Nephron progenitor cell (in vitro differentiated cells): ENCODE measurements around the gene SIRPG.

Experiments
- DNase-seq: peaks from one replicate; pipeline ENCODE4 v3.0.0; 2021
- H3K27ac Mint-ChIP-seq: 2 replicates; pipeline ENCODE4 v1.8.0; 2021; ENCODE audit warnings: mild to moderate bottlenecking, moderate library complexity, mixed read lengths
- H3K27me3 Mint-ChIP-seq: 2 replicates; pipeline ENCODE4 v1.8.0; 2021; ENCODE audit warnings: mild to moderate bottlenecking, low read depth, mixed read lengths; ENCODE audit not compliant: poor library complexity
- H3K36me3 Mint-ChIP-seq: 2 replicates; pipeline ENCODE4 v1.8.0; 2021; ENCODE audit warnings: low read depth, mixed read lengths
- H3K4me1 Mint-ChIP-seq: 2 replicates; pipeline ENCODE4 v1.8.0; 2021; ENCODE audit warnings: mixed read lengths
- H3K4me3 Mint-ChIP-seq: 2 replicates; pipeline ENCODE4 v1.8.0; 2021; ENCODE audit warnings: mild to moderate bottlenecking, moderate library complexity, mixed read lengths
- H3K9me3 Mint-ChIP-seq: 2 replicates; pipeline ENCODE4 v1.8.0; 2021; ENCODE audit warnings: mild to moderate bottlenecking, moderate library complexity, mixed read lengths
- CTCF ChIP-seq: fragments of 200-600 bp; sonication (generic); IDR thresholded peaks from 2 replicates; pipeline ENCODE4 v1.5.0; 2021; ENCODE audit warnings: antibody characterized with exemption

Gene SIRPG

DNA sequence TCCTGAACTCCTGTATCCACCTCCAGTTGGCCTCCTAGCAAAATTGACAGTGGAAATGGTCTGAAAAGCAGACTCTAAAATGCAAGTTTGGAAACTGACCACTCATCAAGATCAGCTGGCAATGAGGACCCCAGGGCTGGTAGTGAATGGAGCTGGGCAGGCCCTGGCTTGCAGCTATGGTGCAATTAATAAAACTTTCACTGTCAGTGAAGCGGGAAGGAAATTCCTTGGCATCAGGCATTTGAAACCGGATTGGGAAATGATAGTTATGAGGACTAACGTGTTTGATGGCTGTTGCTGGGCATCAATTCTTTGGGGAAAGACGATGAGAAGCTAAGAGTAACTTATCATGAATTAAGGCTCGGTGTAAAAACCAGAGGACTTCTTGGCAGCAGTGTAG, 56.8 kb downstream of the SIRPG start:
- Mint-ChIP-seq H3K27ac (no peak overlapping the region), H3K9me3 (no peaks in the 10 kb centered on the region), H3K36me3 (no peaks in the 10 kb centered on the region), H3K4me1 (no peaks in the 10 kb centered on the region), H3K27me3 (no peaks in the 10 kb centered on the region), H3K4me3 (no peak overlapping the region)
- TF ChIP-seq CTCF, result no peak
- DNase-seq, result no peak

GRCh38 chr20:1595333-1595732, 62.2 kb downstream of the SIRPG start:
- no peak overlapping the region for H3K4me3 Mint-ChIP-seq
- no peak overlapping the region for H3K27ac Mint-ChIP-seq
- TF ChIP-seq CTCF, result no peak
- H3K4me1 Mint-ChIP-seq, result no peaks in the 10 kb centered on the region
- H3K9me3 Mint-ChIP-seq, result no peaks in the 10 kb centered on the region
- H3K27me3 Mint-ChIP-seq, result no peaks in the 10 kb centered on the region
- H3K36me3 Mint-ChIP-seq, result no peaks in the 10 kb centered on the region
- no peak for DNase-seq

DNA sequence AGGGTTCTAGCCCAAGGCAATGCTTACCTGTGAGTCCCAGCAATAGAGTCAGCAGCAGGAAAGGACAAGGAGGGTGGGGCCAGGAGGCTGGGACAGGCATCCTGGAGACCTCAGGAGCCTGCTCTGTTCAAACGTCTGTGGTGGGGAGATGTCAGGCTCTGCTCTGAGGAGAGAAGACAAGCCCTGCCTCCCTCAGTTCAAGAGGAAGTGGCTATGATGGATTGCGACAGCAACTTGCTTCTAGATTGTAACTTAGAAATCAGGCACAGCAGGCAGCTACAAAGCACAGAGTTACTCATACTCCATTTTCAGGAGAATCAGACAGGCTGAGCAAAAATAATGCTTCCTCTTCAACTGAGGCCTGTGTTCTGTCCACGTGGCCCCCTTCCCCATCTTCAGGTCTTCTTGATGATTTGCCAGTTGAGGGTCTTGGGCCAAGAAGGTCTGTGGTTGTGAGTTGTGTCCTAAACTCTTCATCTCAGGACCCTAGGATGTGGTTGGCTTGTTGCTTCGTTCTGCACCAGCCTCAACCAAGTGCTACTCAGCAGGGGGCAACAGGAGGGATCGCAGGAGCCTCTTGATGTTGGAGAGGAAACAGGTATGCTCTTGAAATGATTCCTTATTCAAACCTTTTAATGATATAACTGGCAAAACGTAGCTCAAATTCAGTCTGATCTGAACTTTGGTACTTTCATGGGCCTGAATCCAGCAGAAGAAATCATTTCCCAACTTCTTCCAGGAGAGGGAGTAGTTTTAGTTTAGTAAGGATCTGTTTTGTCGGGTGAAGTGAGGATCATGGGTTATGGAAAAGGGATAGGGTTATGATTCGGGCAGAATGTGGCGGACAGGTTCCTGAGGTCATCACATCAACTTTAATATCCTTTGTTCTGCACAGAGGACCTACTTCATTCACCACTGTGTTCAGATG, 68.8 kb downstream of the SIRPG start:
- DNase-seq, result no peak
- H3K9me3 Mint-ChIP-seq, result no peaks in the 10 kb centered on the region
- TF ChIP-seq CTCF, result no peak
- no peaks in the 10 kb centered on the region for H3K36me3 Mint-ChIP-seq
- H3K4me1 Mint-ChIP-seq, result no peaks in the 10 kb centered on the region
- H3K27ac Mint-ChIP-seq, result no peak overlapping the region
- no peak overlapping the region for H3K4me3 Mint-ChIP-seq
- H3K27me3 Mint-ChIP-seq, result no peaks in the 10 kb centered on the region

GRCh38 chr20:1587781-1588532, 69.6 kb downstream of the SIRPG start:
- Mint-ChIP-seq H3K4me1 (no peaks in the 10 kb centered on the region), H3K4me3 (no peak overlapping the region), H3K27ac (no peak overlapping the region), H3K9me3 (no peaks in the 10 kb centered on the region), H3K36me3 (no peaks in the 10 kb centered on the region), H3K27me3 (no peaks in the 10 kb centered on the region)
- TF ChIP-seq CTCF, result no peak
- DNase-seq, result no peak

- Mint-ChIP-seq H3K27me3 (peaks cover 16% of the 10 kb centered on the region), H3K9me3 (no peaks in the 10 kb centered on the region), H3K4me1 (no peaks in the 10 kb centered on the region), H3K27ac (no peak overlapping the region), H3K4me3 (no peak overlapping the region), H3K36me3 (no peaks in the 10 kb centered on the region)
- DNase-seq, result no peak
- no peak for TF ChIP-seq CTCF
Measured at GRCh38 chr20:1579488-1579887, 78.1 kb downstream of the SIRPG start.
